Ovary (tissue), 3 donors: ENCODE measurements around the gene SLC38A3.

ENCODE experiments used
- CTCF ChIP-seq, 3 donors: fragments of 450-650 bp in 2 of 3; fragments of 200-600 bp in 1 of 3; IDR thresholded peaks; one replicate each; pipeline versions ENCODE4 v1.5.1 to v1.8.0; 2016 to 2022; ENCODE audit warnings: antibody characterized with exemption in 3 of 3, mild to moderate bottlenecking in 1 of 3
- POLR2A ChIP-seq: fragments of 450-650 bp; IDR thresholded peaks from one replicate; pipeline ENCODE4 v1.6.1; 2017; ENCODE audit warnings: antibody characterized with exemption, mild to moderate bottlenecking, moderate library complexity
- donor health status: DM: no; HTN: no; CAD: no.

GRCh38 chr3:50196253-50196801, 8.7 kb upstream of the SLC38A3 start:
- no peak for TF ChIP-seq CTCF (IDR thresholded peaks at IDR 0.05)
- no peak for TF ChIP-seq POLR2A
